ENCODE measurements around the gene GTF2I. TPM values are rescaled to one million over a fixed set of nuclear protein-coding genes. Genes with fewer than 3 reads are reported as not detected.

The GTF2I gene
- 44.3 and 69.2 TPM in 2 replicates for total RNA-seq (ENCODE audit: low replicate concordance)

GRCh38 chr7:74657692-74658177, at the start of gene GTF2I:
GTF2I (plus strand) TSS chr7:74657718; CDS start chr7:74689129, 31,411 bp downstream.

GRCh38 chr7:74773760-74774750, 116.5 kb downstream of the GTF2I start, which contains the start of gene NCF1:
NCF1 (plus strand) TSS chr7:74774011; CDS start chr7:74774032, 21 bp downstream.

Other genes starting within 250 kb of the GTF2I start
- gene GTF2IRD1, start 203.8 kb upstream of the GTF2I start, total RNA-seq (ENCODE audit: low replicate concordance), result 2.2 and 6.8 TPM in 2 replicates
- gene NCF1, start 116.3 kb downstream of the GTF2I start, total RNA-seq (ENCODE audit: low replicate concordance), result not detected in 2 replicates
- gene GTF2IRD2, start 193.9 kb downstream of the GTF2I start, total RNA-seq (ENCODE audit: low replicate concordance), result 2.0 and 3.6 TPM in 2 replicates

All from smooth muscle cell of the coronary artery (primary cell).